Endothelial cell (in vitro differentiated cells): Measurements from ENCODE around the gene CRYBB1. TPM values are rescaled to one million over a fixed set of nuclear protein-coding genes. Genes with fewer than 3 reads are reported as not detected.

ENCODE experiments used
- DNase-seq: peaks from one replicate; pipeline ENCODE4 v3.0.0; 2021; ENCODE audit warnings: low spot score
- H3K27ac Mint-ChIP-seq: one replicate; pipeline ENCODE4 v1.8.0; 2021; ENCODE audit warnings: mixed read lengths, inconsistent platforms; ENCODE audit not compliant: unreplicated experiment
- H3K27me3 Mint-ChIP-seq: one replicate; pipeline ENCODE4 v1.8.0; 2021; ENCODE audit warnings: mild to moderate bottlenecking, moderate library complexity, mixed read lengths, inconsistent platforms; ENCODE audit not compliant: unreplicated experiment
- H3K36me3 Mint-ChIP-seq: one replicate; pipeline ENCODE4 v1.8.0; 2021; ENCODE audit warnings: mild to moderate bottlenecking, low read depth, mixed read lengths, inconsistent platforms; ENCODE audit not compliant: unreplicated experiment
- H3K4me1 Mint-ChIP-seq: one replicate; pipeline ENCODE4 v1.8.0; 2021; ENCODE audit warnings: mild to moderate bottlenecking, mixed read lengths, inconsistent platforms; ENCODE audit not compliant: unreplicated experiment
- H3K4me3 Mint-ChIP-seq: one replicate; pipeline ENCODE4 v1.8.0; 2021; ENCODE audit warnings: mild to moderate bottlenecking, mixed read lengths, inconsistent platforms; ENCODE audit not compliant: unreplicated experiment
- H3K9me3 Mint-ChIP-seq: one replicate; pipeline ENCODE4 v1.8.0; 2021; ENCODE audit warnings: mixed read lengths, inconsistent platforms; ENCODE audit not compliant: unreplicated experiment
- total RNA-seq: library from RNA; stranded (reverse); fragmentation: NEBNext Ultra II Directional; extraction: Animal tissue kit (Norgen Biotek cat#: 25700); gene quantifications from one replicate; pipeline ENCODE4 v1.2.1, GENCODE V29; 2021; ENCODE audit not compliant: unreplicated experiment
- TF ChIP-seq, protein P1 (sequence below): fragments of 200-600 bp; sonication (generic); IDR thresholded peaks from one replicate; pipeline ENCODE4 v1.5.0; 2021; ENCODE audit warnings: antibody characterized with exemption; ENCODE audit not compliant: unreplicated experiment

CRYBB1 gene
- total RNA-seq, 1 donor from 2014 or later, result 9.5 TPM

DNA sequence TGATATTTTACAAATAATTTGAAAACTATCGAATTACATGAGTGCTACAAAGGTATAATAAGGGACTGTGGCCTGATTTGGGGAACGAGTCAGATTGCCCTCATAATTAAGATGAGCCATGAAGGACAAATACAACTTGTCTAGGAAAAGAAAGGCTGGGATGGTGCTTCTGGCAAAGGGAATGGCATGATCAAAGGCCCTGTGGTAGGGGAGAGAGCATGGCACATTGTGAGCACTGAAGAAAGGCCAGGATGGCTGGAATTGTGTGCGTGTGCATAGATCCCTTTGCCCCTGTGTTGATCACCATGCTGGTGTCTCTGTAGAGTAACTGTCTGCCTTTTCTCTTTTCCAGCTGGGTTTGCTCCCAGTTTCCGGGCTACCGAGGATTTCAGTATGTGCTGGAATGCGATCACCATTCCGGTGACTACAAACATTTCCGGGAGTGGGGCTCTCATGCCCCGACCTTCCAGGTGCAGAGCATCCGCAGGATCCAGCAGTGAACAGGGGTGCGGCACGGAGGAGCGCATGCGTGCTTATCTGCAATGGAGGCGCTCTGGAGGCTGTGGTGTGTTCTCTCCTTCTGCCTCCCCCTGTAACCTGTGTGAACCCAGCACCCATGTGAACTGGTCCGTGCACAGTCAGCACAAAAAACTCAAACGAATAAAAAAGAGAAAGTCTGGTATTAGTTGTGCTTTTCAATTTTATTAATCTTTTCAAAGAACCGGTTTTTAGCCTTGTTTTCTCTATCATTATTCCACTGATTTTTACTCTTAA lies 12.3 kb upstream of the CRYBB1 start:
- H3K27ac Mint-ChIP-seq, result peak overlapping the region; percentile 80
- H3K27me3 Mint-ChIP-seq, result peaks cover 3% of the 10 kb centered on the region
- no peaks in the 10 kb centered on the region for H3K9me3 Mint-ChIP-seq
- TF ChIP-seq, protein P1, sequence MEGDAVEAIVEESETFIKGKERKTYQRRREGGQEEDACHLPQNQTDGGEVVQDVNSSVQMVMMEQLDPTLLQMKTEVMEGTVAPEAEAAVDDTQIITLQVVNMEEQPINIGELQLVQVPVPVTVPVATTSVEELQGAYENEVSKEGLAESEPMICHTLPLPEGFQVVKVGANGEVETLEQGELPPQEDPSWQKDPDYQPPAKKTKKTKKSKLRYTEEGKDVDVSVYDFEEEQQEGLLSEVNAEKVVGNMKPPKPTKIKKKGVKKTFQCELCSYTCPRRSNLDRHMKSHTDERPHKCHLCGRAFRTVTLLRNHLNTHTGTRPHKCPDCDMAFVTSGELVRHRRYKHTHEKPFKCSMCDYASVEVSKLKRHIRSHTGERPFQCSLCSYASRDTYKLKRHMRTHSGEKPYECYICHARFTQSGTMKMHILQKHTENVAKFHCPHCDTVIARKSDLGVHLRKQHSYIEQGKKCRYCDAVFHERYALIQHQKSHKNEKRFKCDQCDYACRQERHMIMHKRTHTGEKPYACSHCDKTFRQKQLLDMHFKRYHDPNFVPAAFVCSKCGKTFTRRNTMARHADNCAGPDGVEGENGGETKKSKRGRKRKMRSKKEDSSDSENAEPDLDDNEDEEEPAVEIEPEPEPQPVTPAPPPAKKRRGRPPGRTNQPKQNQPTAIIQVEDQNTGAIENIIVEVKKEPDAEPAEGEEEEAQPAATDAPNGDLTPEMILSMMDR, result no peak
- H3K36me3 Mint-ChIP-seq, result peaks cover 3% of the 10 kb centered on the region
- H3K4me1 Mint-ChIP-seq, result peaks cover 29% of the 10 kb centered on the region
- H3K4me3 Mint-ChIP-seq, result no peak overlapping the region
- no peak for DNase-seq

DNA sequence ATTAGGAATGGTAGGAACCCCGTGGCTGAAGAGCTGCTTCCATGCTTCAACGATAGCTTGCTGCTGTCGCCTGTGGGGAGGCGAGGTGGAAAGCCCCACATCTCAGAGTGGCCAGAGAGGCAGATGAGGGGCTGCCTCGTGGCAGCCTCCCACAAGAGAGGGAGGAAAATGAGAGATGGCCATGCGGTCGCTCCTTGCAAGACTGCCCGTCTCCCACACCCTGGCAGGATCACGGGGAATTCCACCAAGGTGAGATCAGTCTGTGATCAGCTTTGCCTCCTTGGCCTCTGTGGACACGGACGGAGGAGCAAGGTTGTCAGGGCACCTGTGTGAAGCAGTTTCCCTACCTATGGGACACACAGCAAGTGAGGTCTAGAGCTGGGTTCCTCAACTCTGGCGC lies 7.0 kb upstream of the CRYBB1 start:
- peaks cover 3% of the 10 kb centered on the region for H3K27me3 Mint-ChIP-seq
- H3K36me3 Mint-ChIP-seq, result peaks cover 9% of the 10 kb centered on the region
- DNase-seq, result no peak
- no peaks in the 10 kb centered on the region for H3K9me3 Mint-ChIP-seq
- no peak overlapping the region for H3K4me3 Mint-ChIP-seq
- H3K4me1 Mint-ChIP-seq, result peaks cover 6% of the 10 kb centered on the region
- TF ChIP-seq, protein P1, result no peak
- H3K27ac Mint-ChIP-seq, result no peak overlapping the region

DNA sequence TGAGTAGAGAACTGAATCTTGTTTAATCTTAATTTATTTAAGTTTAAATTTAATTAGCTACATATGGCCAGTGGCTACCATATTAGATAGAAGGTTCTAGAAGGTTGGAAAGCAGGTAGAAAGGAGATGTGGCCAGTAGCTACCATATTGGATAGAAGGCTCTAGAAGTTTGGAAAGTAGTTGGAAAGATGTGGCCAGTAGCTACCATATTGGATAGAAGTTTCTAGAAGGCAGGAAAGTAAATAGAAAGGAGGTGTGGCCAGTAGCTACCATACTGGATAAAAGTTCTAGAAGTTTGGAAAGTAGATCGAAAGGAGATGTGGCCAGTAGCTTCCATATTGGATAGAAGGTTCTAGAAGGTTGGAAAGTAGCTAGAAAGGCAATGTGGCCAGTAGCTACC lies 6.2 kb upstream of the CRYBB1 start:
- Mint-ChIP-seq H3K36me3 (peaks cover 9% of the 10 kb centered on the region), H3K9me3 (no peaks in the 10 kb centered on the region), H3K4me1 (peaks cover 6% of the 10 kb centered on the region), H3K4me3 (peak overlapping the region; percentile 35), H3K27me3 (peaks cover 3% of the 10 kb centered on the region), H3K27ac (no peak overlapping the region)
- TF ChIP-seq, protein P1, result no peak
- no peak for DNase-seq

DNA sequence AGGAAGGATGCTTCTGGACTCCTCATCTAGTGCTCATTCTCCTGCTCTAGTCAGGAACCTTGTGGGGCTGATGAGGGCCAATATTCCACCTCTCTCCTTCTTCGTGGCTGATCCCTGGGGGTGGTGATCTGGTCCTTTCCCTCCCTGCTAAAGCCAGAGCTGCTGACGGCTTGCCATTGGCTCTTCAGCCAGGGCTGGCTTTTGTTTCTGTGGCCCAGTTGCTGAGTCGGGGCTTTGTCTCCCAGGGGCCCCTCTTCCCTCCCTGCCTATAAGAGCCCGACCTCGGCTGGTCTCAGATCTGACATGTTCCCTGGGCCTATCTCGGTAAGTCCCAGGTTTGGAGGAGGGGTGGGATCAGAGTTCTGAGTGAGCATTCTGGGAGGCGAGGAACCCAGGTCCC lies 3.8 kb upstream of the CRYBB1 start, which contains the start of gene CRYBA4:
TSS of gene CRYBA4 (plus strand) at position 301 of the 400 bp plus-strand sequence. CDS start 634 bp downstream, outside the sequence.
- H3K4me1 Mint-ChIP-seq, result peaks cover 17% of the 10 kb centered on the region
- H3K27me3 Mint-ChIP-seq, result peaks cover 8% of the 10 kb centered on the region
- TF ChIP-seq, protein P1, result no peak
- H3K4me3 Mint-ChIP-seq, result no peak within 1 kb of the TSS
- no peak for DNase-seq
- peaks cover 6% of the 10 kb centered on the region for H3K36me3 Mint-ChIP-seq
- no peaks in the 10 kb centered on the region for H3K9me3 Mint-ChIP-seq
- no peak within 1 kb of the TSS for H3K27ac Mint-ChIP-seq

DNA sequence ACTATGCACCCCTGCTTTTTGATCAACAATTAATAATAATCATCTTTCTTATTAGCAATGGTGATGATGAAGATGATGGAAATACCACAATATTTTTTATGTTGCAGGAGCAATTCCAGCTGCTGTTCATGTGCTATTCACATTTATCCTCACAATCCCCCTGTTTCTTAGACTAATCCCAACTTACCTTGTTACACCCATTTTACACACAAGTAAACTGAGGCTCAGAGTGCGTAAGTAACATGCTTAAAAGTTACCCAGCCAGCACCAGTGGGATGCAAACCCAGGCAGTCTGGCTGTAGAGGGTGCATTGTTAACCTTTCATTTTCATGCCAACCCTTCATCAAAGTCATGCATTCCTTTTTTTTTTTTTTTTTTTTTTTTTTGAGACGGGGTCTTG lies 2.4 kb upstream of the CRYBB1 start:
- DNase-seq, result no peak
- no peak overlapping the region for H3K4me3 Mint-ChIP-seq
- TF ChIP-seq, protein P1, result no peak
- no peaks in the 10 kb centered on the region for H3K9me3 Mint-ChIP-seq
- H3K27me3 Mint-ChIP-seq, result peaks cover 12% of the 10 kb centered on the region
- peak overlapping the region; percentile 42 for H3K27ac Mint-ChIP-seq
- H3K4me1 Mint-ChIP-seq, result peaks cover 27% of the 10 kb centered on the region
- peaks cover 6% of the 10 kb centered on the region for H3K36me3 Mint-ChIP-seq
